GM12801 (cell line): ENCODE results near the gene SPRING1.

ENCODE experiments used
- CTCF ChIP-seq: IDR thresholded peaks from one replicate; pipeline ENCODE4 v1.5.1; 2011; ENCODE audit warnings: control low read depth; ENCODE audit not compliant: insufficient read length; ENCODE audit errors: extremely low read depth

The SPRING1 gene

GRCh38 chr12:116773276-116773731 is 35.4 kb upstream of the SPRING1 start:
- TF ChIP-seq CTCF = no peak

- TF ChIP-seq CTCF = no peak
Observed at GRCh38 chr12:116771651-116772050, 33.8 kb upstream of the SPRING1 start.

GRCh38 chr12:116766746-116767145 is 28.9 kb upstream of the SPRING1 start:
- no peak for TF ChIP-seq CTCF

GRCh38 chr12:116766285-116766684 is 28.4 kb upstream of the SPRING1 start:
- no peak for TF ChIP-seq CTCF

- TF ChIP-seq CTCF = no peak
Observed at GRCh38 chr12:116765271-116765670, 27.4 kb upstream of the SPRING1 start.

GRCh38 chr12:116761499-116761898 is 23.6 kb upstream of the SPRING1 start:
- TF ChIP-seq CTCF = no peak

- TF ChIP-seq CTCF = no peak
Observed at GRCh38 chr12:116760622-116761020, 22.8 kb upstream of the SPRING1 start.
